ENCODE measurements around the gene CNR1. TPM values are rescaled to one million over a fixed set of nuclear protein-coding genes. Genes with fewer than 3 reads are reported as not detected.

The CNR1 gene
- total RNA-seq, 1 experiment from 2014 or later = not detected

DNA sequence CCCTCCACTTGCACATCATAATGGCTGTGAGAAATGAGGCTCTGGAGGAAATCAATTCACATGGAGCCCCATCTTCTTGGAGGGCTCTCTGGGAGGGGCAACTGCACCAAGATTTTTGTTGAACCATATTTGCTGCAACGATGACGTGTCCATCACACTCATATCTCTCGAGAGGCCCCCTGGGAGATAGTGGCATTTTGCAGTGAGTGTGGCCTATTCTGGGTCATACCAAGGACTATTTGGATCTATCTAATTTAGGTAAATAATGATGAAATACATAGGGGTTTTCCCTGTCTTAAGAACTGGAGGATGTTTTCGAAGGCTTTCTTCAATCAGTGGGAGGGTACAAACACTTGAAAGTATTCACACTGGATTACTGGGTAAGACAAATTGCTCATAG, 31.6 kb downstream of the CNR1 start:
- CTCF ChIA-PET = no interaction called here
- no peaks in the 10 kb centered on the region for H4K20me1 ChIP-seq (ENCODE audit: insufficient read depth)
- intact Hi-C loops (cut with micrococcal nuclease) = no loop called here
- no peaks in the 10 kb centered on the region for H3K36me3 ChIP-seq (ENCODE audit: control insufficient read depth in 1 of 2, insufficient read depth in 2 of 2, low read length in 2 of 2)
- 0 out of 2 replicates have a peak, but pooled peaks cover 19% of the 10 kb centered on the region for H3K27me3 ChIP-seq (ENCODE audit: insufficient read depth, low read length)
- H3K27ac ChIP-seq (ENCODE audit: low read depth, low read length) = no peak overlapping the region
- H2AFZ ChIP-seq (ENCODE audit: low read depth, low read length, poor library complexity, severe bottlenecking) = no peak overlapping the region
- POLR2A ChIA-PET = no interaction called here
- no peaks in the 10 kb centered on the region for H3K9me3 ChIP-seq (ENCODE audit: control insufficient read depth in 1 of 2, insufficient read depth in 1 of 2, low read depth in 1 of 2, low read length in 2 of 2)
- no peak overlapping the region for H3K4me3 ChIP-seq (replicated peaks in 1 of 2; ENCODE audit: low read depth in 1 of 2, low read length in 2 of 2)
- no peak for ATAC-seq
- RAD21 ChIA-PET (ENCODE audit: low non-redundant PET in 1 of 2, low total read pairs in 2 of 2, uncharacterized antibody in 2 of 2, unreplicated experiment in 2 of 2) = no interaction called here
- no peak overlapping the region for H3K4me2 ChIP-seq (ENCODE audit: low read length)
- H3K9ac ChIP-seq (ENCODE audit: low read length) = no peak overlapping the region
- no peak for DNase-seq (ENCODE audit: low read depth, low spot score)
- H3K9me2 ChIP-seq (ENCODE audit: insufficient read depth) = no peaks in the 10 kb centered on the region
- BruUV-seq (replicated peaks) = no TSS peak
- H3K79me2 ChIP-seq (ENCODE audit: insufficient read depth, low read length) = no peaks in the 10 kb centered on the region
- H3K4me1 ChIP-seq (ENCODE audit: control insufficient read depth in 1 of 2, insufficient read depth in 2 of 2, low read length in 2 of 2) = no peaks in the 10 kb centered on the region
- no peak for TF ChIP-seq FOSL1 (IDR thresholded peaks at IDR 0.05; ENCODE audit: low read depth)
- no peak for TF ChIP-seq POLR2AphosphoS5 (IDR thresholded peaks at IDR 0.05; ENCODE audit: low read depth, low read length)
- TF ChIP-seq ZNF274 (IDR thresholded peaks at IDR 0.05; ENCODE audit: low read depth, low read length) = no peak
- TF ChIP-seq ELF1 (IDR thresholded peaks at IDR 0.05; ENCODE audit: borderline replicate concordance, low read depth) = no peak

DNA sequence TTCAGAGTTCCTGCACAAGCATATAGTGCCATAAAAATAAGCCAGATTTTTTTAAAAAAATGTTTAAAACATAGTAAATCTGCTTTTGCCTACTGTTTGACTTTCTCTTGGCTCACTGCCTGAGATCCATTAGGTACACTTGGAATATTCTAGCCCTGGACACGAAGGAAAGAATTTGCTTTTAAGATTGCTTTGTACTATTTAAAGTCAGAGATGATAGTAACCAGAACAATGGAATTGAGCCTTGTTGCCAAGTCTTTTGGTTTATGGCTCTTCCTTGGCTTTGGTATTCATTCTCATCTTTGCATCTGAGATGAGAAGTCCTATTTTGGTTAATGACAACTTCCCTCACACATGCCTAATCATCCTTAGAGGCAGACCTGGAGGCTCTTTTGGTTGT, 32.4 kb downstream of the CNR1 start:
- ChIA-PET RAD21 (ENCODE audit: low non-redundant PET in 1 of 2, low total read pairs in 2 of 2, uncharacterized antibody in 2 of 2, unreplicated experiment in 2 of 2) (no interaction called here), POLR2A (no interaction called here)
- no peak for TF ChIP-seq CTCF (IDR thresholded peaks at IDR 0.05 in 2 of 3, conservative IDR thresholded peaks at IDR 0.05 in 1 of 3; ENCODE audit: borderline replicate concordance in 1 of 3, insufficient read depth in 1 of 3, low read depth in 2 of 3, low read length in 2 of 3)
- no peak for TF ChIP-seq ZFX (IDR thresholded peaks at IDR 0.05)
- no peak for TF ChIP-seq JUND (IDR thresholded peaks at IDR 0.05)
- TF ChIP-seq POLR2AphosphoS5 (IDR thresholded peaks at IDR 0.05; ENCODE audit: low read depth, low read length) = no peak
- TF ChIP-seq EGR1 (IDR thresholded peaks at IDR 0.05; ENCODE audit: low read depth) = no peak
- TF ChIP-seq SIN3A (IDR thresholded peaks at IDR 0.05; ENCODE audit: low read depth) = no peak

More for the DNA sequence above, 32.4 kb downstream of the CNR1 start:
- H3K27ac ChIP-seq (ENCODE audit: low read depth, low read length) = no peak overlapping the region
- no peak overlapping the region for H2AFZ ChIP-seq (ENCODE audit: low read depth, low read length, poor library complexity, severe bottlenecking)
- no peaks in the 10 kb centered on the region for H3K4me1 ChIP-seq (ENCODE audit: control insufficient read depth in 1 of 2, insufficient read depth in 2 of 2, low read length in 2 of 2)
- intact Hi-C loops (cut with micrococcal nuclease) = no loop called here
- H3K9me2 ChIP-seq (ENCODE audit: insufficient read depth) = no peaks in the 10 kb centered on the region
- no peaks in the 10 kb centered on the region for H3K9me3 ChIP-seq (ENCODE audit: control insufficient read depth in 1 of 2, insufficient read depth in 1 of 2, low read depth in 1 of 2, low read length in 2 of 2)
- H3K27me3 ChIP-seq (ENCODE audit: insufficient read depth, low read length) = 0 out of 2 replicates have a peak, but pooled peaks cover 19% of the 10 kb centered on the region
- no peak overlapping the region for H3K9ac ChIP-seq (ENCODE audit: low read length)
- H4K20me1 ChIP-seq (ENCODE audit: insufficient read depth) = no peaks in the 10 kb centered on the region
- ATAC-seq (no peak), DNase-seq (ENCODE audit: low read depth, low spot score) (no peak)
- no peak overlapping the region for H3K4me2 ChIP-seq (ENCODE audit: low read length)
- BruUV-seq (replicated peaks) = no TSS peak
- H3K36me3 ChIP-seq (ENCODE audit: control insufficient read depth in 1 of 2, insufficient read depth in 2 of 2, low read length in 2 of 2) = no peaks in the 10 kb centered on the region
- CTCF ChIA-PET = no interaction called here
- no peak overlapping the region for H3K4me3 ChIP-seq (replicated peaks in 1 of 2; ENCODE audit: low read depth in 1 of 2, low read length in 2 of 2)
- no peaks in the 10 kb centered on the region for H3K79me2 ChIP-seq (ENCODE audit: insufficient read depth, low read length)

All from HCT116 (cell line).